ENCODE measurements around the gene VANGL2. TPM values are rescaled to one million over a fixed set of nuclear protein-coding genes. Genes with fewer than 3 reads are reported as not detected.

The VANGL2 gene
- total and polyA plus RNA-seq, 9 of the 15 experiments (the other 6 are each of a cell fraction or from before 2014, with no cell fraction given), result 0.28 to 4.0 (median 0.98) TPM

- no peak for TF ChIP-seq REST (IDR thresholded peaks at IDR 0.05; ENCODE audit: borderline replicate concordance)
- no peak for TF ChIP-seq REST (CRISPR knock-in tag; IDR thresholded peaks at IDR 0.05; ENCODE audit: low read depth)
- no peak for TF ChIP-seq HMG20A (CRISPR knock-in tag; conservative IDR thresholded peaks at IDR 0.05)
- TF ChIP-seq VEZF1 (CRISPR knock-in tag; IDR thresholded peaks at IDR 0.05), result no peak
- TF ChIP-seq PTRF (tag; IDR thresholded peaks at IDR 0.05), result no peak
- TF ChIP-seq ZNF699 (CRISPR knock-in tag; IDR thresholded peaks at IDR 0.05; ENCODE audit: insufficient replicate concordance), result no peak
- TF ChIP-seq SMARCC2 (IDR thresholded peaks at IDR 0.05; ENCODE audit: low read depth), result no peak
- TF ChIP-seq FOXP1 (CRISPR knock-in tag; IDR thresholded peaks at IDR 0.05), result no peak
Measured at GRCh38 chr1:160431006-160431405, 30.6 kb downstream of the VANGL2 start (continued).

Measured in K562 (cell line).